ENCODE measurements around the gene NPEPL1.
"Not testable (repeated sequence)": the region's sequence is repeated elsewhere in the genome, so short reads cannot be mapped to it uniquely, and the experiment has no call there.

Gene NPEPL1, protein sequence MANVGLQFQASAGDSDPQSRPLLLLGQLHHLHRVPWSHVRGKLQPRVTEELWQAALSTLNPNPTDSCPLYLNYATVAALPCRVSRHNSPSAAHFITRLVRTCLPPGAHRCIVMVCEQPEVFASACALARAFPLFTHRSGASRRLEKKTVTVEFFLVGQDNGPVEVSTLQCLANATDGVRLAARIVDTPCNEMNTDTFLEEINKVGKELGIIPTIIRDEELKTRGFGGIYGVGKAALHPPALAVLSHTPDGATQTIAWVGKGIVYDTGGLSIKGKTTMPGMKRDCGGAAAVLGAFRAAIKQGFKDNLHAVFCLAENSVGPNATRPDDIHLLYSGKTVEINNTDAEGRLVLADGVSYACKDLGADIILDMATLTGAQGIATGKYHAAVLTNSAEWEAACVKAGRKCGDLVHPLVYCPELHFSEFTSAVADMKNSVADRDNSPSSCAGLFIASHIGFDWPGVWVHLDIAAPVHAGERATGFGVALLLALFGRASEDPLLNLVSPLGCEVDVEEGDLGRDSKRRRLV

GRCh38 chr20:58692579-58693225, at the start of gene NPEPL1:
Gene NPEPL1, plus strand, starts transcription at chr20:58692800. Its CDS starts 101 bp downstream, at chr20:58692901.
- DNase-seq: peak; percentile 81

DNA sequence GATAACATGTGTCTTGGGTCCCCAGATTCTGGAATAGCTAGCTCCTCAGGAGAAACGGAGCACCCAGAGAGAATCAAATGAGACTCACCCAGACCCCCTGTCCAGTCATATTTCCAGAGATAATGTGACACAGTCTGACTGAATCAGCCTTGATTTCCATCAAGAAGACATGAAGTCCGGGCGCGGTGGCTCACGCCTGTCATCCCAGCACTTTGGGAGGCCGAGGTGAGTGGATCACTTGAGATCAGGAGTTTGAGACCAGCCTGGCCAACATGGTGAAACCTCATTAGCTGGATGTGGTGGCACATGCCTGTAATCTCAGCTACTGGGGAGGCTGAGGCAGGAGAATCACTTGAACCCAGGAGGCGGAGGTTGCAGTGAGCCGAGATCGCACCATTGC, 49.7 kb upstream of the NPEPL1 start:
- not testable (repeated sequence) for DNase-seq

- DNase-seq: peak; percentile 62
These were observed 47.1 kb upstream of the NPEPL1 start for GRCh38 chr20:58645412-58645968.

DNA sequence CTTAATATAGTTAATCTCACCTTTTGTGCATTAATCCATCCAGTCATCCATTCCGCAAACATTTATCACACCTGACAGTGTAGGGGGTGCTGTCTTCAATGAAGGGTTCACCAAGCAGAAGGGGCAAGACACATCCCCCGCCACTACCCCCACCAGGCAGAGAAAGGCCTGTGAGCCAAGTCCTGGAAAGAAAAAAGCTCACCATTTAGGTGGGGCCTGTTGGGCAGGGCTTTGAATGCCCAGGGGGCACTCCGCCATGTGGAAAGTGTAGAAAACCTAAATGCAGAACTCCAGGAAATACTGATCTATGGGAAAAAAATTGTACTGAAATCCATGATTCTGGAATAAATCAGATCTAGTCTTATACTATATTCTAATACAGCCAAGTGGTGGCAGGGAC, 46.3 kb upstream of the NPEPL1 start:
- no peak for DNase-seq

GRCh38 chr20:58646703-58647102, 45.9 kb upstream of the NPEPL1 start:
- no peak for DNase-seq

- DNase-seq: no peak
These were observed 45.3 kb upstream of the NPEPL1 start for GRCh38 chr20:58647162-58647795.

GRCh38 chr20:58647796-58648501, 44.7 kb upstream of the NPEPL1 start:
- DNase-seq: peak; percentile 72

DNA sequence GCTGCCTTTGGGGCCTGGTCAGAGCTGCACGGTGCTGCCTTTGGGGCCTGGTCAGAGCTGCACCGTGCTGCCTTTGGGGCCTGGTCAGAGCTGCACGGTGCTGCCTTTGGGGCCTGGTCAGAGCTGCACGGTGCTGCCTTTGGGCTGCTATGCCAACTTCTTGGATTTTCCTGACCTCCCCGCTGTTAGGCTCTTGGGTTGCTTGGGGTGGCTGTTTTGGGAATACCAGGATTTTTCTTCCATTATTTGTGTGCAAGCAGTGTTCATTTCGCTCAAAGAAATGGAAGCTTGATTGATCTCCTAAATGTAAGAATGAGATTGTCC, 44.1 kb upstream of the NPEPL1 start:
- not testable (repeated sequence) for DNase-seq

- no peak for DNase-seq
These were observed 43.1 kb upstream of the NPEPL1 start for GRCh38 chr20:58649288-58650180.

DNA sequence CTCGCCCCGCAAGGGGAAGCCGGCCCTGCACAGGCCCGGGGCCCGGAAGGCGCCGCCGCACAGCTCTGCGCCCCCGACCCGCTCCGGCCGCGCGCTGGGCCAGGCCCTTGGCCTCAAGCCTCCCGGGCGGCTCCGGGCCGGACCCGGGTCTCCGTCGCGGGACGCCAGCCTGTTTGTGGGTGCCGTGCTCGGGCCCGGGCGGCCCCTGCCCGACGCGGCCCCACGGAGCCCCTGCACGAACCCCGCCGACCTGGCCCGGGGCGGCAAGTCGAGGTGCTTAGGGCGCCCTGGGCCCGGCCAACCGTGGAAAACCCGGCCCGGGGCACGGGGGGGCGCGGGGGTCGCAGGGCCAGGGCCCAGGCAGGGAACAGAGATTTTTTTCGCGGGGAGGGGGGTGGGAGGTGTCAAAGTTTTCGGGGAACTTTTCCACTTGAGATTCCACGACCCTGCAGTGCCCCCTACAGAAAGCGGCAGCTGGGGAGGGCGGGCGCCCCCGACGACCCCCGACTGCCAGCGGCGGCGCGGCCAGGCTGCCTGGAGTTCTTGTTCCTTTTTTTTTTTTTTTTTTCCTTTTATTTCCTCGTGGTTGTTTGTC, 42.3 kb upstream of the NPEPL1 start:
- no peak for DNase-seq

GRCh38 chr20:58650776-58651558, 41.6 kb upstream of the NPEPL1 start, which contains the start of gene STX16:
Gene STX16, plus strand, starts transcription at chr20:58651283. Its CDS starts 724 bp downstream, at chr20:58652007.
- DNase-seq: peak; percentile 96

DNA sequence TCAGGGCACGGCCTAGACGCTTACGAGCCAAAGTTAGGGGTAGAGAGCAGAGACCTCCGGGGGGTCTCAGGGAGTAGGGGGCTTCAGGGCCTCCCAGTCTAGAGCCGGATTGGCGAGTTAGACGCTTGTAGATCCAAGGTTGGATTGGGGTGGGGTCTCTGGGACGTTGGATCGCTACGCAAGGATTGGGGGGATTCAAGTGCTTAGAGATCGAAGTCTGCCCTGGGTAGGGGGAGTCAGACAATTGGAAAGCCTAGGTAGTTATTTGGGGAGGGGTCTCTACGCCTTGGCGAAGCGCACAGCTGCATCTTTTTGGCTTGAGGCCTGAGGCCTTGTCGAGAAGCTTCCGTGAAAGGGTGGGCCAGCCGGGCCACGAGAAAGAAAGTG, 41.0 kb upstream of the NPEPL1 start:
- DNase-seq: no peak

- peak; percentile 70 for DNase-seq
These were observed 40.5 kb upstream of the NPEPL1 start for GRCh38 chr20:58651946-58652605.

DNA sequence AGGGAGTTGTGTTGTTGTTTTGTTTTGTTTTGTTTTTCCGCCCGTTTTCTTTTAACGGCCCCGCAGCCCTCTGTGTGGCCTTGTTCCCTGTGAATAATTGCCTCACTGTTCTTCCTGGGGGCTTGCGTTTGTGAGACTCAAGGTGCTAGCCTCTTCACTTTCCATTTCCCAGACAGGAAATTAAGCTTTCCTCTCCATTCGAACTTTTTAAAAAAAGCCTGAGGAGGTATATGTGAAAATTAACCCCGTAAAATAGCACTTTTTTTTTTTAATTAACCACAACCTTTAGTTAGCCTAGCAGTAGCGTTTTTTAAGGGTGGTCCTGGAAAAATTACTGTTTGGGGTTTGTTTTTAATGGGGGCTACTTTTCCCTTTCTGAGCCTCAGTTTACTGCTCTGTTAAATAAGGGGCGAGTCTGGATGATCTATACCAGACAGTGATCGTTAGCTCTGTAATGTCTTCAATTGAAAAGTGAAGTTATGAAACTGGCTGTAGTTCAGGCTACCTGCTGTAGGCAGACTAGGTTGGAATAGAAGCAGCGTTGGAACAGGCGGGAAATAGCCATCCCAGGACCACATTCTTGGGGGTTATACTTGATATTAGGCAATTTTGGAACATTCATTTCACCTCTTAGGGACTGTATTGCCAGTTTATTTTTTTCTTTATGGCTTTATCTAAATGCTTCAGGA, 39.9 kb upstream of the NPEPL1 start:
- no peak for DNase-seq

GRCh38 chr20:58654337-58654736, 38.3 kb upstream of the NPEPL1 start:
- no peak for DNase-seq

- DNase-seq: no peak
These were observed 37.1 kb upstream of the NPEPL1 start for GRCh38 chr20:58655328-58656107.

DNA sequence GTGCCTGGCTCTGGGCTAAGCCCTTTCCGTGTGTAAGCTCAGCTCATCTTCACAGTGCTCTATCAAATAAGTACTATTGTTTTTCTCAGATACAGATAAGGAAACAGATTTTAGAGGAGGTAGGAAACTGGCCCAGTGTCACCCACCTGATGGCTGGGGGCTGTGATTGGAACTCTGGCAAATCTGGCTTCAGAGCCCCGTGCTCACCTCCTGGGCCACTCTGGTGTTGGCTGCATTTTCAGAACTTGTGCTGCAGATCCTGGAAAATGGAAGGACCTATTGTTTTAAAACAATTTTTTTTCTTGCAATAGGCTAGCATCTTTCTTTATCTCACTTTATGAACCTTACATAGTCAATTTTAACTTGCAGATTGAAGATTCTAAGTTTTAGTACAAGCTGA, 35.8 kb upstream of the NPEPL1 start:
- DNase-seq: no peak

DNA sequence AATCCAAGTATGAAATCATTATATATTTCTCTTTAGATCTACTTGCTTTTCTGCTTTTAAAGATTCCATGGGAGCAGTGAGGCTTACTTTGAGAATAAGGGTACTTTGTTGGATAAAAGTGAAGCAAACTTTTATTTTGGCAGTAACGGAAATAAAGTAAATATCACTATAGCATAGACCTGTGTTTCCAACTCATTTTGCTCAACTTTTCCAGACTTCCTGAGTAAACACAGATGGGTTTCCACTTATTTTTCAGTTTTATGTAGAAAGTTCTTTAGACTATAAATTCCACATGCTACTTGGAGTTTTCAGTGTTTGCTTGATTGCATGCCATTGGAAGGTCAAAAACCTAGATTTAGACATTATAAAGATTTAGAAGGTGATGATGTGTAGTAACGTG, 35.3 kb upstream of the NPEPL1 start:
- no peak for DNase-seq

Data from fibroblast of skin of right biceps (primary cell).